ENCODE data around the gene EMILIN3. TPM values are rescaled to one million over a fixed set of nuclear protein-coding genes. Genes with fewer than 3 reads are reported as not detected.

The EMILIN3 gene, protein sequence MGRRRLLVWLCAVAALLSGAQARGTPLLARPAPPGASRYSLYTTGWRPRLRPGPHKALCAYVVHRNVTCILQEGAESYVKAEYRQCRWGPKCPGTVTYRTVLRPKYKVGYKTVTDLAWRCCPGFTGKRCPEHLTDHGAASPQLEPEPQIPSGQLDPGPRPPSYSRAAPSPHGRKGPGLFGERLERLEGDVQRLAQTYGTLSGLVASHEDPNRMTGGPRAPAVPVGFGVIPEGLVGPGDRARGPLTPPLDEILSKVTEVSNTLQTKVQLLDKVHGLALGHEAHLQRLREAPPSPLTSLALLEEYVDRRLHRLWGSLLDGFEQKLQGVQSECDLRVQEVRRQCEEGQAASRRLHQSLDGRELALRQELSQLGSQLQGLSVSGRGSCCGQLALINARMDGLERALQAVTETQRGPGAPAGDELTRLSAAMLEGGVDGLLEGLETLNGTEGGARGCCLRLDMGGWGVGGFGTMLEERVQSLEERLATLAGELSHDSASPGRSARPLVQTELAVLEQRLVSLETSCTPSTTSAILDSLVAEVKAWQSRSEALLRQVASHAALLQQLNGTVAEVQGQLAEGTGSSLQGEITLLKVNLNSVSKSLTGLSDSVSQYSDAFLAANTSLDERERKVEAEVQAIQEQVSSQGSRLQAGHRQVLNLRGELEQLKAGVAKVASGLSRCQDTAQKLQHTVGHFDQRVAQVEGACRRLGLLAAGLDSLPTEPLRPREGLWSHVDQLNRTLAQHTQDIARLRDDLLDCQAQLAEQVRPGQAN
- total RNA-seq: 1 to 10 TPM; 1.4 to 2.3 TPM
- long read RNA-seq, donor 1: 0 reads
- long read RNA-seq, donor 2: 0 reads

DNA sequence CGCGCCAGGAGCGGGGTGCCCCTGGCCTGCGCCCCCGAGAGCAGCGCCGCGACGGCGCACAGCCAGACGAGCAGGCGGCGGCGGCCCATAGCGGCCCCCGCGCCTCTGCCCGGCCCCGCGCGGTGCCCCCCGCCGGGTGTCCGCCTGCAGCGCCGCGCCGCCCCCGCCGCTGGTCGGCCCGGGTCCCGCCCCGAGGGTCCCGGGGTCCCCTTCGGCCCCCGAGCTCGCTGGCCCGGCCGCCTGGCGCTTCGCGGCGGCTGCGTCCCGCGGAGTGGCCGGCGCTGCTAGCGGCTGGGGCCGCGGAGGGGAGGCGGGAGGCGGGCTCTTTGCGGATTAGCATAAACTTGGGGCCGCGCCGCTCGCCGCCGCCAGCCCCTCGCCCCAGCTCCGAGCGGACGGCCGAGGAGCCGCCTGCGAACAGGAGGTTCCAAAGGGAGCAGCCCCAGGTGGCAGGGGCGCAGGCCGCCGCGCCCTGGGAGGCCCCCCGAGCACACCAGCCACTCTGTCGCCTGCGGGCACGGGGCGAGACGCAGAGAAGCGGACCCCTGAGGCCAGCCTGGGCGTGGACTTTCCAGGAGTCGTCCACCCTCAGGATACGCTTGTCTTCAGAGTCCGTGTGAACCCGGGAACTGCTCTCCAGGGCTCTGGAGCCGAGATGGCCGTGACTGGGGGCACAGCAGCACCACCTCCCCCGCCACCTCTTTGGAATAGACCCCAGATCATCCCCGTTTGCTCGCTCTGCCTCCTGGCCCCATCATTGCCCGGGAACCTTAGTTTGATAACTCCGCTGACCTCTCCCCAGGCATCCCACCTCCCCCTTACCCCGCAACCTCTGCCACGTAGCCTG is at the start of gene EMILIN3:
Gene EMILIN3, minus strand, starts transcription at position 273 of the 847 bp plus-strand sequence. Its CDS starts 184 bp downstream, at position 89.
- intact Hi-C loops (cut with DNase I): no loop called here
- peak; percentile 71 for DNase-seq (ENCODE audit: low spot score)

DNA sequence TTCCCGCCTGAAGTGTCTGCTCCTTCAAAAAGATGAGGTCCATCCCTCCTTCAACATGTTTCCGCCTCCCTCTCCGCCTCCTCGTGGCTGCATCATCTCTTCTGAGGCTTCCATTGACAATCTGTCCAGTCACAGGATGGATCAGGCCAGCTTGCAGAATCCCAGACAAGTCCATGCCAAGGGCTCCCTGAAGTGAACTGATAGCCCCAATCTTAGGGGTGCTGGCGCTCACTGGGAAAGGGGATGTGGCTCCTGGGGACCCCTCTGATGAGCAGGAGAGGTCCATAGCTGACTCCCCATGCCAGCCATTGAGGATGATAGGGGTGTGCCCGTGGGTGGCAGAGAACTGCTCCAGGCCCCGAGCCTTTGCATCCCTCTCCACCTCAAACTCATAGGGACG is 48.6 kb upstream of the EMILIN3 start:
- no peak for DNase-seq (ENCODE audit: low spot score)
- intact Hi-C loops (cut with DNase I): loop anchor here in 1 of 2 donors (10.0 kb wide), 1 partner anchor 240 kb away; no protein-coding TSS in a partner anchor

DNA sequence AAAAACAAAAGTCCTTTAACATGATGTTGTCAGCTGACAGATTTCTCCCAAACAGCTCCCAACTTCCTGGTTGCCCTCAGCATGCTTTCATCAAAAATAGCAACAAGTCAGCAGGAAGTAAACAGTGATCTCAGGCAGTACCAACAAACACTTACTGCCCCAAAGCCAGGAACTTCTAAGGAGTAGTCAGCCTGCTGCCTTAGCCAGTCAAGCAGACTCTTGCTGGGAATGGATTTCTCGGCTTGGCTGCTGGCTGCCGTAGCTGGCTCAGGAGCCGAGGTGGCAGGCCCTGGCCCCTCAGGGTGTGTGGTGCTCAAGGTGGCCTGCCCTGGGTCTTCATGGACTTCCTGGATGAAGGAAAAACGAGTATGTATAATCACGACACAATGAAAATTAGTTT is 46.6 kb upstream of the EMILIN3 start:
- intact Hi-C loops (cut with DNase I): loop anchor here in 1 of 2 donors (10.0 kb wide), 1 partner anchor 238 kb away; no protein-coding TSS in a partner anchor
- no peak for DNase-seq (ENCODE audit: low spot score)

DNA sequence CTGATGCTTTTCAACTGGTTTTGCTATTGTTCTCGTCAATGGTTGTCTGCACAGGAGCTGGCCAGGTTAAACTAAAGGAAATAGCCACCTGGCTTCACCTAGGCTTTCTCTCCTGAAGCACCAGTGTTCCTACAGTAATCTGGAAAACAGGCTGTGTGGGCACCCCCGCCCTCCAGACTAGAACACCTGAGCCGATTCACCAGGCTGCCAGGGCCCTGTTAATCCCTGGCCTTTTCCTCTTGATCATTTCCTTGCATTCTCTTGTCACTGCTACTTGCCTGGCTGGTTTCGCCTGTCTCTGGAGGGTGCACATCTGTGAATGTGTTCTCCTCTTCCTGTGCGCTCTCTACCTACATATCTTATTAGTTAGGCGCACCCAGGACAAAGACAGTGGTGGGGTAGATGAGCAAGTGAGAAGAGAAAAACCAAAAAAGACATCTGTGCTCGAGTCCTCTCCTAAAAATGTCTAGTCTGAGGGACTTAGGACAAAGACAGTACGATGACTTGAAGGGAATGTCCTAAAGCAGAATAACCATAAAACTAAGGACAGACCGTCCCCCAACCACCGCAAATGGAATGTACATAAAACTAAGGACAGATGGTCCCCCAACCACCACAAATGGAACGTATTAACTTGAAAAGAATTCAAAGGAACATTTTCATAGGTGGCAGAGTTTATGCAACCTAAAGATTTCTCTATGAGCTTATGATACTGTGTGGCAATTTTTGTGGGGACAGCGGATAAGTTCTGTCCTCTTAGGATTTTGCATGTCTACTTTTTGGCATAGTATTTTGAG is 45.9 kb upstream of the EMILIN3 start:
- intact Hi-C loops (cut with DNase I): loop anchor here in 1 of 2 donors (10.0 kb wide), 1 partner anchor 238 kb away; no protein-coding TSS in a partner anchor
- no peak for DNase-seq (ENCODE audit: low spot score)

DNA sequence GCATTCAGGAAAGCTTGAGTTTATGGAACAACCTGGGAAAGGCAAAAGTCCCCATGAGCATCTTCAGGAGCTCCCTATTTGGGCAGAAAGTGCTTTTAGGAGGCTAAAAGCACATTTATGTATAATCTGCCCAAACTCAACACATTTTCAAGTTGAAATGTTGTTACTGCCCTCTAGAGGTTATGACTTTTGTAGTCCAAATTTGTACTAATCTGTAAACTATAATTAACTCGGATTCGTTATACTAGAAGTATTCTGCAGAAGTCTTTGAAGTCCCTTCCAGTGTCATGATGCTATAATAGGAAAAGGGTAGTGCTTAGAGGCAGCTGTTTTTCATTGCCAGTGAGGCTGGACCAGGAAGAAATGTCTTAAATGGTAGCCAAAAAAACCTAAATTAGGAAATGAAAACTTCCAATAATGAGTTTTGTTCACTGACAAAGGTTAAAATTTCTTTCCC is 44.8 kb upstream of the EMILIN3 start:
- no peak for DNase-seq (ENCODE audit: low spot score)
- intact Hi-C loops (cut with DNase I): loop anchor here in 1 of 2 donors (10.0 kb wide), 1 partner anchor 237 kb away; no protein-coding TSS in a partner anchor

DNA sequence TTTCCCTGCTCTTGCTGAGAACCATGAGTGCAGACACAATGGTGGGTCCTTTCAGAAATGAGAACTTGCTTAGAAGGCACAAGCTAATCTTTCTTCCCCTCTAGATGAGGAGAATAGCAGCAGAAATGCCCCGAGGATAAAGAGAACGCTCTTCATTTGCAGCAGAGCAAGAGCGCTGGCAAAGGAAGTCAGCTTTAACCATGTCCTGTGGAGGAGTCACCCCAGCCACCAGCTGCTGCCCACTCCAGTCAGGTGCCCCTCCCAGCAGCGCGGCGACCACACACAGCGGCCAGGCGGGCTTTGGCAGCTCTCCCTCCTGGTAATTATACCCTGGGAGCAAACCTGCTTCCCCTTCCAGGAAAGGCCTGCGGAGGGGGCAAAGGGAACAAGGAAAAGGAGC is 42.4 kb upstream of the EMILIN3 start:
- DNase-seq (ENCODE audit: low spot score): no peak
- intact Hi-C loops (cut with DNase I): loop anchor here in 1 of 2 donors (5.0 kb wide), 1 partner anchor 67 kb away; the partner anchor contains the start of gene LPIN3

DNA sequence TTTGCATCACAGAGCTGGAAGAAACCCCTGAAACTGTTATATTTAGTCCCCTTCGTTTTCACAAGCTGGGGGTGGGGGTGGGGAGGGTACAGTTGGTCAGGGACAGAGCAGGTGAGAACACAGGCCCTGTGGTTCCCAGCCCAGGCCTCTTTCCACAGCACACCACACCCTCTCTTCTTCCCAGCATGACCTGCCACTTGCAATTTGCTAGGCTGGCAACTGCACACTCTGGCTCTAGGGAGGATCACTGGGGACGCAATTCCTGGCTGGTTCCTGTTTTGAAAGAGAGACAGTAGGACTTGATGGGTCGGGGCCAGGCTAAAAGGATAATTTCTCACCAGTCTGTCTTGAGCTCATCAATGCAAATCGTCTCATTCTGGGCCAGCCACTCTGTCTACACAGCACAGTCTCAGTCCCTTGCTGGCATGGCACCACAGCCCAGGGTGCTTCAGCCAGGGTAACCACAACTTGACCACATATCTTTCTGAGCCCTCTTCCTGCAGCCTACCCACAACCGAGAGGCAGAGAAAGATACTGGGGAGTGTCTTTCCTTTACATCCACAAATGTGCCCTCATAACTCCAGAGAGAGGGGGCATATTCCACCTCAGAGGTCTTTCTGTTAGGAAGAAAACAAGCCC is 41.7 kb upstream of the EMILIN3 start:
- DNase-seq (ENCODE audit: low spot score): no peak
- intact Hi-C loops (cut with DNase I): loop anchor here in 1 of 2 donors (5.0 kb wide), 1 partner anchor 66 kb away; the partner anchor contains the start of gene LPIN3

DNA sequence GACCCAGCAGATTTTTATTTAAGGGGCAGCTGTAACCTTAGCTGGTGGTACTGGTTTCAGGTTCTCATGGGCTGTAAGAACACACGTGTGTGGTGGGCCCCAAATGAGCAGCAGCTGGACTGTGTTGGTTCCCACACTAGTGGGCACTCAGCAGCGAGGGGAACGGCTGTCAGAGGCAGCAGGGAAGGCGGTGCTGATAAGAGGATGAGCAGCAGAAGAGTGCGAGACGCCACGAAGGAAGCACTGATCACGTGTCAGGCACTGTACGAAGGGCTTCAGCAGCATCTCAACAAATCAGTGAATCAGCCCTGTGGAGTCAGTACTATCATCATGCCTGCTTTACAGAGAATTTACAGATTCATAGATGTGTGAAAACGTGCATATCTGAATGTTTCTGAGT is 41.0 kb upstream of the EMILIN3 start:
- DNase-seq (ENCODE audit: low spot score): no peak
- intact Hi-C loops (cut with DNase I): loop anchor here in 1 of 2 donors (5.0 kb wide), 1 partner anchor 65 kb away; the partner anchor contains the start of gene LPIN3

DNA sequence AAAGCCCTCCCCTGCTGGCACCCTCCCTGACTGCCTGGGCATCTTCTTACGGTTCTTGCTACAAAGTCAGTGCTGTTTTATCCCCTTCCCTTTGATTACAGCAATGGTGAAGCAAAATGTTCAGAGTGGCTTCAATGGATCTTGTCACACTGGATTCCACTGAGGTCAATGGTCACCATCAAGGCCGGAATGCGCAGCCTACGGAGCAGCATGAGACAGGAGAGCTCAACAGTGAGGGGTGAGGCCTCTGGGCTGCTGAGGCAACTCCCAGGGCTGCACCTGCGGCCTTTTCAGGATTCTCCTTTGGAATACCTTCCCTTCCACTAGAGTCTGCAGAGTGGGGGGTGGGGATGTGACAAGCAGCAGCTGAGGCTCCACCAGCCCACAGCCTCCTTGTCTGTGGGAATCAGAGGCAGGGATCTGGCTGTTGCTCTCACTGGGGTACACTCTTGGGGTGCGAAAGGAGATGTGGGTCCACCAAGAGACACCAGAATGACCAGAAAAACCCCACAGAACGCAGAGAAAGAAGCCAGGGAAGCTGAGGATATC is 40.4 kb upstream of the EMILIN3 start:
- no peak for DNase-seq (ENCODE audit: low spot score)
- intact Hi-C loops (cut with DNase I): loop anchor here in 1 of 2 donors (5.0 kb wide), 1 partner anchor 65 kb away; the partner anchor contains the start of gene LPIN3

DNA sequence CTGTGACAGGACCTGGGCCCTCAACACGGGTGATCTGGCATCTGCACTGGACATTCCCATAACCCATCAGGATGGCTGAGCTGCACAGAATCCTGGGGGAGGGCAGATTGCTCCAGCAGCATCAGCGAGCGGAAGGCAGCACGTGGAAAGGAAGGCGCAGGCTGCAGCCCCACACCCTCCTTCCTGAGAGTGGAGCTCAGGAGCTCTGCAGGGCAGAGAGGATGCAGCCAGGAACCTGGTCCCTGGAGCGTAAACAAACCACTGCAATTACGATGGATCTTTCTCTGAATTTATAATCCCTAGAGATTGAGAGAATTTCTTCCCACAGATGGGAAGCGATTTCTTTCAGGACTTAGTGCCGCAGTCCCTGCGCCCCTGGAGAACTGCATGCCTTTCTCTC is 39.7 kb upstream of the EMILIN3 start:
- intact Hi-C loops (cut with DNase I): loop anchor here in 1 of 2 donors (5.0 kb wide), 1 partner anchor 64 kb away; the partner anchor contains the start of gene LPIN3
- DNase-seq (ENCODE audit: low spot score): no peak

DNA sequence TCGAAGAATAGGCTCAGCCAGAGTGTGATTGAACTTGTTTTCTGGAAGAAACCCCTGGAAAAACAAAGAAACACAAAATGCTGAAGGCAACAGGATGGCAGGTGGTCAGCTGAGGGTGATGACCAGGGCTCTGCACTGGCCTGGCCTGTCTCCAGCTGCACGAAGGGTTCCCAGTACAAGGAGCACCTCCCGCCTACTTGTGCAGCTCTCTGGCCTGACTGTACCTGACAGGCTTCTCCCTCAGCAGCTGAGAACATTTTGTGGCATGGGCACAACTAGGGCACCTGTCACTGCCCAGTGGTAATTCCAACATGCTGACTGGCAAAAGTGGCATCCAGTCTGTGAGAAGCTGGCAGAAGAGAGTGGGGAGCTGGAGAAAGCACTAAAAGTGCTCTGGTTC is 38.8 kb upstream of the EMILIN3 start:
- DNase-seq (ENCODE audit: low spot score): no peak
- intact Hi-C loops (cut with DNase I): loop anchor here in 1 of 2 donors (5.0 kb wide), 1 partner anchor 63 kb away; the partner anchor contains the start of gene LPIN3

DNA sequence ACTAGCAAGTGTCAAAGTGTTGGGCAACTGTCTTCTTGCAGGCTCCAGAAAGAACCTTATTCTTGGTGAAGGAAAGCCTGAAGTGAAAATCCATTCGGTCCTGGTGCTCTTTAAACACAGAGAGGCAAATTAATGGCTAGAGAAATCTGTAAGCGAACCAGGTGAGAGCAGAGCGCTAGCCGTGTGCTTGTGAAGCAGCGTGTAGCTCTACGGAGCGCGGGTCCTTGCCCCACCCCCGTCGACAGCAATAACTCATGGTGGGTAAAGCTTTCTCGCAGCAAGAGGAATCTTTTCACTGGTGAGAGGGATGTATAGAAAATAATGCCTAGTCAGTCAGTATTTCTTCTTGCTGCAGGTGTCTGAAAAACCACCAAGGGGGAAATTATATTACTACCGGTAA is 37.0 kb upstream of the EMILIN3 start:
- intact Hi-C loops (cut with DNase I): no loop called here
- no peak for DNase-seq (ENCODE audit: low spot score)

DNA sequence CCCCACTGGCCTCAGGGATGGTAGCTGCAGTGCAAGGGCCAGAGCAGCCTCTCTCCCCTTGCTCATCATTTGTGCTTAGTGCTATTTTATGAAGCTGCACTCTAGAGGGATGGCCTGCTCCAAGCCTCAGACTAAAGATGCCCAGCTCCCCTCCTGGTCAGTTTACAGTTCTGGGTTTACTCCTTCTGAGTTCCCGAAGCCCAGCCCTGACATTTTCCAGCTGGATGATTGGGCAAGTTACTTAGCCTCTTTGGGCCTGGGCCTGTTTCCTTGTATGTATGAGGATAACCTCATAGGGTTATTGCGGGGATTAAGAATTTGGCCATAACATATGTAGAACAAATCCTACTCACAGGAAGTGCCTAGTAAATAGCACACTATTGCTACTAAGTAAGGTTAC is 31.8 kb upstream of the EMILIN3 start:
- intact Hi-C loops (cut with DNase I): no loop called here

DNA sequence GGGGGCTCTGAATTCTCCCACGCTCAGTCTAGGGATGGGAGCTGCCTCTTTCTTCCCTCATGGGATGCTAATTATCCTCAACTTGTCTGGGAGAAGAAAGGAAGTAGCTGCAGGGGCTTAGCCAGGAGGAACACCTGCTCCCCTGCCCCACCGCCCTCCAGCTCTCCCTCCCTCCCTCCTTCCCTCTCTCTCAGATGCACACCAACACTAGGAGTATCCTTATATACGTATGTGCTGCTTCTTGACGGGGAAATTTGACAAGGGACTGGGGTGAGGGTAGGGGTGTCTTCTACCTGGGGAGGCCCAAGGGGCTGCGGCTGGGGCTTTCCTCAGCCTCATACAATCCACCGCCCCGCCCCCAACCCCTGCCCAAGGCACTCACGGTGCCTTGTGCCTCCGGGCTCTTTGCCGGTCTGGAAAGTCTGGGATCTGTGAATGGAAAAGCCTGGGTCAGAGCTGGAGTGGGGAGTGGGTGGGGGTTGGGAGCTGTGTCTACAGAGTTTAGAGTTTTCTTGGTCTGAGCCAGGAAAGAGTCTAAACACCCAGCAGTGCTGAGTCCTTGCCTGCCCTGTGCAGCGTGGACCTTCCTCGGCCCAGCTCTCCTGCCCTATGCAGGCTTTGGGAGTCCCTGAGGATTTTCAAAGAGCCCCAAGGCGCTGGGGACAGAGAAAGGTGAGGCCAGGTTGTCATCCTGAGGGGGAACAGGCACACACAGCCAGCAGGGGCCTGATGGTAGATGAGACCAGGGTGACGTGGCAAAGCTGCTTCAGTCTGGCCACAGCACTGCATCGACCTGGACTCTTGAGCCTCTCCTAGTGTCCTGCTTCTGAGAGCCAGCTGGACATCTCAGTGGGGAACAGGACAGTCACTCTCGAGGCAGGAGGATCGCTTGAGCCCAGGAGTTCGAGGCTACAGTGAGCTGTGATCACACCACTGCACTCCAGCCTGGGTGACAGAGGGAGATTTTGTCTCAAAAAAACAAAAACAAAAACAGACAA is 29.3 kb upstream of the EMILIN3 start:
- intact Hi-C loops (cut with DNase I): no loop called here

More for the DNA sequence above, 31.8 kb upstream of the EMILIN3 start:
- DNase-seq (ENCODE audit: low spot score): no peak

DNA sequence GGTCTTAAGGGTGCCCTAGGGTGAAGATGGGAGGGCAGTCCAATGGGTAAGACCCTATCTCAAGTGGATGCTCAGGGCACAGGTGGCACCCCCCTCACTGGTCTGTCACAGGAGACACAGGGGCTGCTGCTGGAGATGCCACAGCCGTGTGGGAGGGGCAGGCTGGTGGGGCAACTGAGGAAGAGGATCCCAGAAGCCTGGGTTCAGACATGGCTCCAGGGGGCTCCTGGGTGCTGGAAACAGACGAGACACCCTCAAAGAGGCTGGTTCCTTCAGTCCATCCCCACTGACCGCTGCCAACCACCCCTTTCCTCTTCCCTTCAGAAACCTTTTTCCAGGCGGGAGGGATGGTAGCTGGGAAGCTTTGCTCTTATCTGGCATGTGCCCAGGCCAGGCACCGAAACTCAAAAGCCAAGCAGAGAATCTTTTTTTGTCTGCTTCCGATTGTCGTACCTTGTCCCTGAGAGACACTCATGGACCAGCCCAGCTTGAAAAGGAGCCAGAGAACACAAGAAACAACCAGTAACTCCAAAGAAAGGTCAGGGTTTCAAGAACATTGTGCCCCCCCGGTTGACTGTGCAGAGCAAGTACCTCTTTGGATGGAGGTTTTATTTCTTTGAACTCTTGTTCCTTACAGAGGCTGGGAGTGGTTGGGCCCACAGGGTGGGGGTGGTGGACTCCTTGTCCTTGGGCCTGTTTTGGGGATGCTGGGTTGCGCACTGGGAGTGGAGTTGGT is 28.5 kb upstream of the EMILIN3 start:
- no peak for DNase-seq (ENCODE audit: low spot score)
- intact Hi-C loops (cut with DNase I): no loop called here

More for the DNA sequence above, 29.3 kb upstream of the EMILIN3 start:
- DNase-seq (ENCODE audit: low spot score): no peak

Data from posterior vena cava (tissue), 2 donors.